GM23338 (cell line): ENCODE results near the gene C1orf141. TPM values are rescaled to one million over a fixed set of nuclear protein-coding genes. Genes with fewer than 3 reads are reported as not detected.

Experiments used
- ATAC-seq: fragments of 200-7000 bp; cut with Tn5 transposase; 3 replicates; pipeline ENCODE4 v1.9.1; 2020
- DNase-seq: peaks from one replicate; pipeline ENCODE4 v3.0.0-alpha.2; 2015; ENCODE audit warnings: low spot score
- H2AFZ ChIP-seq: fragments of 200-600 bp; sonication (generic); 2 replicates; pipeline ENCODE4 v1.8.0; 2016; ENCODE audit warnings: antibody characterized with exemption, mild to moderate bottlenecking, moderate library complexity
- H3F3A ChIP-seq: fragments of 200-600 bp; sonication (generic); replicated peaks from 2 replicates; pipeline ENCODE4 v1.8.0; 2017; ENCODE audit warnings: antibody characterized with exemption, mixed run types, low read depth
- H3K27ac ChIP-seq: fragments of 200-600 bp; sonication (generic); 2 replicates; pipeline ENCODE4 v1.6.1; 2016; ENCODE audit warnings: low read depth
- H3K27me3 ChIP-seq: fragments of 200-600 bp; sonication (generic); 2 replicates; pipeline ENCODE4 v1.8.0; 2016; ENCODE audit warnings: mild to moderate bottlenecking, mixed run types, moderate library complexity; ENCODE audit not compliant: insufficient read depth
- H3K36me3 ChIP-seq: fragments of 200-600 bp; sonication (generic); 2 replicates; pipeline ENCODE4 v1.8.0; 2016; ENCODE audit warnings: mild to moderate bottlenecking; ENCODE audit not compliant: insufficient read depth
- H3K4me1 ChIP-seq: fragments of 200-600 bp; sonication (generic); 2 replicates; pipeline ENCODE4 v1.8.0; 2016; ENCODE audit warnings: mild to moderate bottlenecking, moderate library complexity; ENCODE audit not compliant: insufficient read depth
- H3K4me2 ChIP-seq: fragments of 200-600 bp; sonication (generic); 2 replicates; pipeline ENCODE4 v1.7.1; 2017; ENCODE audit warnings: mixed run types
- H3K4me3 ChIP-seq: fragments of 200-600 bp; sonication (generic); 2 replicates; pipeline ENCODE4 v1.6.1; 2016; ENCODE audit warnings: mixed run types
- H3K79me2 ChIP-seq: fragments of 200-600 bp; sonication (generic); replicated peaks from 2 replicates; pipeline ENCODE4 v1.8.0; 2017; ENCODE audit warnings: mild to moderate bottlenecking; ENCODE audit not compliant: insufficient read depth
- H3K9me2 ChIP-seq: fragments of 200-600 bp; sonication (generic); 2 replicates; pipeline ENCODE4 v1.8.0; 2017; ENCODE audit not compliant: insufficient read depth
- H4K20me1 ChIP-seq: fragments of 200-600 bp; sonication (generic); replicated peaks from 2 replicates; pipeline ENCODE4 v1.8.0; 2017; ENCODE audit warnings: mild to moderate bottlenecking; ENCODE audit not compliant: insufficient read depth
- H3K27ac Mint-ChIP-seq: 2 replicates; pipeline ENCODE4 v1.8.0; 2020; ENCODE audit warnings: inconsistent platforms, mild to moderate bottlenecking, moderate library complexity, mixed read lengths
- H3K27me3 Mint-ChIP-seq: 3 replicates; pipeline ENCODE4 v1.8.0; 2022; ENCODE audit warnings: low read depth, mild to moderate bottlenecking, moderate library complexity, mixed read lengths, inconsistent platforms; ENCODE audit not compliant: insufficient read depth, poor library complexity
- H3K36me3 Mint-ChIP-seq: 3 replicates; pipeline ENCODE4 v1.8.0; 2021; ENCODE audit warnings: low read depth, mild to moderate bottlenecking, inconsistent platforms, moderate library complexity, mixed read lengths
- H3K4me1 Mint-ChIP-seq: 3 replicates; pipeline ENCODE4 v1.8.0; 2020; ENCODE audit warnings: mild to moderate bottlenecking, inconsistent platforms, mixed read lengths
- H3K4me3 Mint-ChIP-seq: 3 replicates; pipeline ENCODE4 v1.8.0; 2021; ENCODE audit warnings: moderate library complexity, mild to moderate bottlenecking, inconsistent platforms, mixed read lengths
- H3K9me3 Mint-ChIP-seq: 3 replicates; pipeline ENCODE4 v1.8.0; 2020; ENCODE audit warnings: moderate library complexity, mild to moderate bottlenecking, inconsistent platforms, mixed read lengths
- CREB1 ChIP-seq: fragments of 250-450 bp; sonication (Bioruptor Pico); IDR thresholded peaks from 2 replicates; pipeline ENCODE4 v1.5.0; 2020; ENCODE audit warnings: low read depth, mild to moderate bottlenecking, moderate library complexity
- ETS1 ChIP-seq: IDR thresholded peaks from 2 replicates; pipeline ENCODE4 v1.6.1; 2016; ENCODE audit warnings: antibody characterized with exemption
- EZH2 ChIP-seq: fragments of 200-600 bp; sonication (generic); IDR thresholded peaks from one replicate; pipeline ENCODE4 v1.8.0; 2017; ENCODE audit warnings: antibody characterized with exemption, mild to moderate bottlenecking, low read depth; ENCODE audit not compliant: unreplicated experiment
- EZH2phosphoT487 ChIP-seq: fragments of 200-600 bp; sonication (generic); IDR thresholded peaks from one replicate; pipeline ENCODE4 v1.8.1; 2018; ENCODE audit warnings: antibody characterized with exemption; ENCODE audit not compliant: unreplicated experiment
- JUNB ChIP-seq: IDR thresholded peaks from one replicate; pipeline ENCODE4 v1.6.1; 2016; ENCODE audit warnings: antibody characterized with exemption; ENCODE audit not compliant: unreplicated experiment
- NANOG ChIP-seq: IDR thresholded peaks from 2 replicates; pipeline ENCODE4 v1.6.1; 2016; ENCODE audit warnings: antibody characterized with exemption, borderline replicate concordance
- POLR2AphosphoS5 ChIP-seq: IDR thresholded peaks from 2 replicates; pipeline ENCODE4 v1.6.1; 2016; ENCODE audit warnings: antibody characterized with exemption, low read depth
- STAT1 ChIP-seq: IDR thresholded peaks from one replicate; pipeline ENCODE4 v1.6.1; 2016; ENCODE audit warnings: antibody characterized with exemption; ENCODE audit not compliant: unreplicated experiment
- ZNF114 ChIP-seq: fragments of 250-450 bp; sonication (Bioruptor Pico); IDR thresholded peaks from 2 replicates; pipeline ENCODE4 v1.5.0; 2020; ENCODE audit warnings: mild to moderate bottlenecking, moderate library complexity
- ZNF331 ChIP-seq: fragments of 250-450 bp; sonication (Bioruptor Pico); IDR thresholded peaks from 2 replicates; pipeline ENCODE4 v1.5.0; 2020; ENCODE audit warnings: low read depth, mild to moderate bottlenecking, moderate library complexity
- ZNF462 ChIP-seq: fragments of 250-450 bp; sonication (Bioruptor Pico); IDR thresholded peaks from 2 replicates; pipeline ENCODE4 v1.5.0; 2020; ENCODE audit warnings: mild to moderate bottlenecking, moderate library complexity
- polyA plus RNA-seq: library from polyadenylated mRNA; unstranded; fragments of >200 nt; fragmentation: Nextera tagmentation; extraction: Ambion mirVana; gene quantifications from 2 replicates; pipeline ENCODE4 v1.2.1, GENCODE V29; 2016
- total RNA-seq: library from RNA; depleted of rRNA; stranded (reverse); fragments of >200 nt; shearing (Covaris generic); gene quantifications from 2 replicates; pipeline ENCODE4 v1.2.3, GENCODE V29; 2014
- TF ChIP-seq, protein P1 (sequence below), 2 experiments: fragments of 200-600 bp in 1 of 2; sonication (generic) in 1 of 2; conservative IDR thresholded peaks; 2 replicates each; pipeline versions ENCODE4 v1.5.1 to v1.6.1; 2016 to 2017; ENCODE audit warnings: antibody characterized with exemption in 2 of 2, low read depth in 2 of 2, mild to moderate bottlenecking in 2 of 2, moderate library complexity in 1 of 2
- TF ChIP-seq, protein P2 (sequence below): IDR thresholded peaks from one replicate; pipeline ENCODE4 v1.6.1; 2018; ENCODE audit warnings: antibody characterized with exemption; ENCODE audit not compliant: unreplicated experiment

C1orf141 gene
- total and polyA plus RNA-seq, 2 experiments from 2014 or later = not detected

GRCh38 chr1:67052741-67053534, 81.8 kb downstream of the C1orf141 start:
- peak overlapping the region; percentile 96; the same call in 1 of the 2 replicates for H2AFZ ChIP-seq
- peak overlapping the region; percentile 93 for H3K4me2 ChIP-seq
- peak; percentile 20 for ATAC-seq
- H3K4me1 ChIP-seq = peaks cover 11% of the 10 kb centered on the region
- H3K27me3 ChIP-seq = peaks cover 18% of the 10 kb centered on the region
- H3K27ac ChIP-seq = no peak overlapping the region
- no peak for TF ChIP-seq EZH2
- no peak for TF ChIP-seq ETS1
- TF ChIP-seq STAT1 = no peak
- TF ChIP-seq, protein P1, sequence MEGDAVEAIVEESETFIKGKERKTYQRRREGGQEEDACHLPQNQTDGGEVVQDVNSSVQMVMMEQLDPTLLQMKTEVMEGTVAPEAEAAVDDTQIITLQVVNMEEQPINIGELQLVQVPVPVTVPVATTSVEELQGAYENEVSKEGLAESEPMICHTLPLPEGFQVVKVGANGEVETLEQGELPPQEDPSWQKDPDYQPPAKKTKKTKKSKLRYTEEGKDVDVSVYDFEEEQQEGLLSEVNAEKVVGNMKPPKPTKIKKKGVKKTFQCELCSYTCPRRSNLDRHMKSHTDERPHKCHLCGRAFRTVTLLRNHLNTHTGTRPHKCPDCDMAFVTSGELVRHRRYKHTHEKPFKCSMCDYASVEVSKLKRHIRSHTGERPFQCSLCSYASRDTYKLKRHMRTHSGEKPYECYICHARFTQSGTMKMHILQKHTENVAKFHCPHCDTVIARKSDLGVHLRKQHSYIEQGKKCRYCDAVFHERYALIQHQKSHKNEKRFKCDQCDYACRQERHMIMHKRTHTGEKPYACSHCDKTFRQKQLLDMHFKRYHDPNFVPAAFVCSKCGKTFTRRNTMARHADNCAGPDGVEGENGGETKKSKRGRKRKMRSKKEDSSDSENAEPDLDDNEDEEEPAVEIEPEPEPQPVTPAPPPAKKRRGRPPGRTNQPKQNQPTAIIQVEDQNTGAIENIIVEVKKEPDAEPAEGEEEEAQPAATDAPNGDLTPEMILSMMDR (conservative IDR thresholded peaks at IDR 0.05; ENCODE audit: low read depth in 2 of 2) = no peak
- TF ChIP-seq EZH2phosphoT487 = no peak
- TF ChIP-seq, protein P2, sequence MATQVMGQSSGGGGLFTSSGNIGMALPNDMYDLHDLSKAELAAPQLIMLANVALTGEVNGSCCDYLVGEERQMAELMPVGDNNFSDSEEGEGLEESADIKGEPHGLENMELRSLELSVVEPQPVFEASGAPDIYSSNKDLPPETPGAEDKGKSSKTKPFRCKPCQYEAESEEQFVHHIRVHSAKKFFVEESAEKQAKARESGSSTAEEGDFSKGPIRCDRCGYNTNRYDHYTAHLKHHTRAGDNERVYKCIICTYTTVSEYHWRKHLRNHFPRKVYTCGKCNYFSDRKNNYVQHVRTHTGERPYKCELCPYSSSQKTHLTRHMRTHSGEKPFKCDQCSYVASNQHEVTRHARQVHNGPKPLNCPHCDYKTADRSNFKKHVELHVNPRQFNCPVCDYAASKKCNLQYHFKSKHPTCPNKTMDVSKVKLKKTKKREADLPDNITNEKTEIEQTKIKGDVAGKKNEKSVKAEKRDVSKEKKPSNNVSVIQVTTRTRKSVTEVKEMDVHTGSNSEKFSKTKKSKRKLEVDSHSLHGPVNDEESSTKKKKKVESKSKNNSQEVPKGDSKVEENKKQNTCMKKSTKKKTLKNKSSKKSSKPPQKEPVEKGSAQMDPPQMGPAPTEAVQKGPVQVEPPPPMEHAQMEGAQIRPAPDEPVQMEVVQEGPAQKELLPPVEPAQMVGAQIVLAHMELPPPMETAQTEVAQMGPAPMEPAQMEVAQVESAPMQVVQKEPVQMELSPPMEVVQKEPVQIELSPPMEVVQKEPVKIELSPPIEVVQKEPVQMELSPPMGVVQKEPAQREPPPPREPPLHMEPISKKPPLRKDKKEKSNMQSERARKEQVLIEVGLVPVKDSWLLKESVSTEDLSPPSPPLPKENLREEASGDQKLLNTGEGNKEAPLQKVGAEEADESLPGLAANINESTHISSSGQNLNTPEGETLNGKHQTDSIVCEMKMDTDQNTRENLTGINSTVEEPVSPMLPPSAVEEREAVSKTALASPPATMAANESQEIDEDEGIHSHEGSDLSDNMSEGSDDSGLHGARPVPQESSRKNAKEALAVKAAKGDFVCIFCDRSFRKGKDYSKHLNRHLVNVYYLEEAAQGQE = no peak
- TF ChIP-seq JUNB = no peak
- no peak for TF ChIP-seq NANOG
- no peak for TF ChIP-seq ZNF462 (CRISPR knock-in tag)
- TF ChIP-seq ZNF331 = no peak
- TF ChIP-seq CREB1 (CRISPR knock-in tag) = no peak
- no peak for TF ChIP-seq ZNF114 (CRISPR knock-in tag)
- no peak for TF ChIP-seq POLR2AphosphoS5
- Mint-ChIP-seq H3K36me3 (no peaks in the 10 kb centered on the region; the same call in 1 of the 3 replicates), H3K4me1 (peaks cover 14% of the 10 kb centered on the region), H3K27me3 (no peaks in the 10 kb centered on the region), H3K4me3 (peak overlapping the region; percentile 72), H3K9me3 (no peaks in the 10 kb centered on the region; the same call in 2 of the 3 replicates), H3K27ac (no peak overlapping the region)
- H3F3A ChIP-seq = no peaks in the 10 kb centered on the region
- no peaks in the 10 kb centered on the region for H3K9me2 ChIP-seq
- no peaks in the 10 kb centered on the region for H3K79me2 ChIP-seq
- no peaks in the 10 kb centered on the region for H4K20me1 ChIP-seq
- H3K36me3 ChIP-seq = no peaks in the 10 kb centered on the region
- H3K4me3 ChIP-seq = peak overlapping the region; percentile 85
- DNase-seq = peak; percentile 36
